A673 (cell line): ENCODE results near the gene NSL1. TPM values are rescaled to one million over a fixed set of nuclear protein-coding genes. Genes with fewer than 3 reads are reported as not detected.

Experiments used
- BruUV-seq: library from RNA; stranded (reverse); fragments of 400-500 nt; replicated peaks from 2 replicates; lab custom pipeline; 2021; lab: Mats Ljungman, UMichigan
- CTCF ChIA-PET: fragments of 300-600 bp; sonication (Branson Sonifier 250); formaldehyde crosslinking; loops from one replicate; lab custom pipeline; 2022; ENCODE audit warnings: antibody characterized with exemption; lab: Charles Lee
- POLR2A ChIA-PET: fragments of 300-600 bp; sonication (Branson Sonifier 250); formaldehyde crosslinking; loops from one replicate; lab custom pipeline; 2022; ENCODE audit warnings: antibody characterized with exemption; ENCODE audit not compliant: low non-redundant PET; lab: Charles Lee
- DNase-seq: peaks from one replicate; pipeline ENCODE4 v3.0.0-alpha.2; 2015; ENCODE audit warnings: low spot score
- H3K27ac ChIP-seq: fragments of 200-600 bp; sonication (generic); 2 replicates; pipeline ENCODE4 v1.5.1; 2016; ENCODE audit warnings: mixed run types, low read depth, mild to moderate bottlenecking, mixed read lengths, antibody characterized with exemption, low read length; ENCODE audit not compliant: poor library complexity, severe bottlenecking
- H3K27me3 ChIP-seq: fragments of 200-600 bp; sonication (generic); replicated peaks from 2 replicates; pipeline ENCODE4 v1.6.1; 2017; ENCODE audit warnings: mixed run types, low read depth, mild to moderate bottlenecking, mixed read lengths, antibody characterized with exemption, low read length; ENCODE audit not compliant: insufficient read depth, poor library complexity
- H3K36me3 ChIP-seq: fragments of 200-600 bp; sonication (generic); 2 replicates; pipeline ENCODE4 v1.6.1; 2016; ENCODE audit warnings: mixed run types, mild to moderate bottlenecking, mixed read lengths, antibody characterized with exemption, low read length; ENCODE audit not compliant: insufficient read depth, poor library complexity, severe bottlenecking
- H3K4me1 ChIP-seq: fragments of 200-600 bp; sonication (generic); 2 replicates; pipeline ENCODE4 v1.6.1; 2017; ENCODE audit warnings: mixed run types, mild to moderate bottlenecking, mixed read lengths, antibody characterized with exemption, low read length; ENCODE audit not compliant: insufficient read depth, poor library complexity, severe bottlenecking
- H3K4me3 ChIP-seq: fragments of 200-600 bp; sonication (generic); 2 replicates; pipeline ENCODE4 v1.5.1; 2016; ENCODE audit warnings: low read depth, mixed run types, mild to moderate bottlenecking, mixed read lengths, low read length; ENCODE audit not compliant: poor library complexity, severe bottlenecking
- H3K9me3 ChIP-seq: fragments of 200-600 bp; sonication (generic); 2 replicates; pipeline ENCODE4 v1.6.1; 2016; ENCODE audit warnings: mixed run types, low read depth, mild to moderate bottlenecking, mixed read lengths, antibody characterized with exemption, low read length; ENCODE audit not compliant: poor library complexity, severe bottlenecking
- EZH2 ChIP-seq: fragments of 200-600 bp; sonication (generic); IDR thresholded peaks from 2 replicates; pipeline ENCODE4 v1.6.1; 2017; ENCODE audit warnings: borderline replicate concordance, low read depth, mild to moderate bottlenecking, mixed read lengths, antibody characterized with exemption, low read length; ENCODE audit not compliant: poor library complexity, severe bottlenecking
- intact Hi-C: fragments of 100-400 bp; cut with micrococcal nuclease; formaldehyde crosslinking; loops from one replicate; pipeline ENCODE4 v1.10.0; 2022; ENCODE audit not compliant: unreplicated experiment
- total RNA-seq: library from RNA; stranded (reverse); gene quantifications from 2 replicates; pipeline ENCODE4 v1.2.3, GENCODE V29; 2021
- TF ChIP-seq, protein P1 (sequence below): fragments of 300-800, 200-600 bp; sonication (generic); conservative IDR thresholded peaks from 2 replicates; pipeline ENCODE4 v1.5.1; 2017; ENCODE audit warnings: low read depth, mild to moderate bottlenecking, antibody characterized with exemption, low read length, moderate library complexity, mixed read lengths

The NSL1 gene
- total RNA-seq, 1 experiment from 2014 or later = 48.5 TPM

DNA sequence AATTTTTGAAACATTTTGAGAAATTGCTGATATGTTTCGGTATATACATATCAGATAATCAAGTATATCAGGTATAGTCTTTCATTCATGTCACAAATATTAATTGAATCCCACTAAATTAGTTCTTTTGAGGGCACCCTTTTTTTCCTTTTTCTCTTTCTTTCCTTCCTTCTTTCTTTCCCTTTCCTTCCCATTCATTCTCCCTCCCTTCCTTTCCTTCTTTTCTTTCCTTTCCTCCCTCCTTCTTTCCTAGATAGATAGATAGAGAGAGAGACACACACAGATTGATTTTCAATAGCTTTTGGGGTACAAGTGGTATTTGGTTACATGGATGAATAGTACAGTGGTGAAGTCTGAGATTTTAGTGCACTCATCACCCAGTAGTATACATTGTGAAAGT lies 5.7 kb downstream of the NSL1 start:
- POLR2A ChIA-PET = no interaction called here

DNA sequence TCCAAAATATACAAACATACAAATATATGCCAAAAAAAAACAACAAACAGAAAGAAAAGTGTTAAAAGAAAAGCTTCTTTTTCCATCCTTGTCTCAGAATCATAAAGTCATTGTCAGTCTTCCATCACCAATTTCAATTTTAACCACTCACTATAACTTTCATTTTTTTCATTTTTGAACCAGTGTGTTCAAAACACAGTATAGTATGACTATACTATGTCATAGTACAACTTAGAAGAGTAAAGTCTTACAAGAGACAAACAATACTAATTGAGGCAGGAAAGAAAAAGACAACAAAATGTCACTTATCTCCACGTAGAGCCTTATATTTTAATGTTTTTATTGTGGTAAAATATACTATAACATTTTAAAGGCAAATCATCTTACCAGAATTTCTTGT lies 7.6 kb downstream of the NSL1 start:
- Histone ChIP-seq H3K36me3 (peaks cover 51% of the 10 kb centered on the region), H3K4me1 (no peaks in the 10 kb centered on the region), H3K27ac (no peak overlapping the region), H3K27me3 (no peaks in the 10 kb centered on the region), H3K4me3 (no peak overlapping the region), H3K9me3 (no peaks in the 10 kb centered on the region)
- POLR2A ChIA-PET = no interaction called here
- no peak for DNase-seq
- intact Hi-C loops = loop anchor here (2.0 to 5.0 kb wide), 2 partner anchors 307 to 327 kb away; no protein-coding TSS in a partner anchor
- no TSS peak for BruUV-seq
- no peak for TF ChIP-seq EZH2
- TF ChIP-seq, protein P1, sequence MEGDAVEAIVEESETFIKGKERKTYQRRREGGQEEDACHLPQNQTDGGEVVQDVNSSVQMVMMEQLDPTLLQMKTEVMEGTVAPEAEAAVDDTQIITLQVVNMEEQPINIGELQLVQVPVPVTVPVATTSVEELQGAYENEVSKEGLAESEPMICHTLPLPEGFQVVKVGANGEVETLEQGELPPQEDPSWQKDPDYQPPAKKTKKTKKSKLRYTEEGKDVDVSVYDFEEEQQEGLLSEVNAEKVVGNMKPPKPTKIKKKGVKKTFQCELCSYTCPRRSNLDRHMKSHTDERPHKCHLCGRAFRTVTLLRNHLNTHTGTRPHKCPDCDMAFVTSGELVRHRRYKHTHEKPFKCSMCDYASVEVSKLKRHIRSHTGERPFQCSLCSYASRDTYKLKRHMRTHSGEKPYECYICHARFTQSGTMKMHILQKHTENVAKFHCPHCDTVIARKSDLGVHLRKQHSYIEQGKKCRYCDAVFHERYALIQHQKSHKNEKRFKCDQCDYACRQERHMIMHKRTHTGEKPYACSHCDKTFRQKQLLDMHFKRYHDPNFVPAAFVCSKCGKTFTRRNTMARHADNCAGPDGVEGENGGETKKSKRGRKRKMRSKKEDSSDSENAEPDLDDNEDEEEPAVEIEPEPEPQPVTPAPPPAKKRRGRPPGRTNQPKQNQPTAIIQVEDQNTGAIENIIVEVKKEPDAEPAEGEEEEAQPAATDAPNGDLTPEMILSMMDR = no peak
- CTCF ChIA-PET = no interaction called here

More for the DNA sequence above, 5.7 kb downstream of the NSL1 start:
- H3K4me3 ChIP-seq = no peak overlapping the region
- no peak for DNase-seq
- H3K27me3 ChIP-seq = no peaks in the 10 kb centered on the region
- no peak overlapping the region for H3K27ac ChIP-seq
- H3K4me1 ChIP-seq = no peaks in the 10 kb centered on the region
- BruUV-seq = no TSS peak
- intact Hi-C loops = no loop called here
- no peak for TF ChIP-seq EZH2
- TF ChIP-seq, protein P1 = no peak
- CTCF ChIA-PET = no interaction called here
- peaks cover 51% of the 10 kb centered on the region for H3K36me3 ChIP-seq
- no peaks in the 10 kb centered on the region for H3K9me3 ChIP-seq

DNA sequence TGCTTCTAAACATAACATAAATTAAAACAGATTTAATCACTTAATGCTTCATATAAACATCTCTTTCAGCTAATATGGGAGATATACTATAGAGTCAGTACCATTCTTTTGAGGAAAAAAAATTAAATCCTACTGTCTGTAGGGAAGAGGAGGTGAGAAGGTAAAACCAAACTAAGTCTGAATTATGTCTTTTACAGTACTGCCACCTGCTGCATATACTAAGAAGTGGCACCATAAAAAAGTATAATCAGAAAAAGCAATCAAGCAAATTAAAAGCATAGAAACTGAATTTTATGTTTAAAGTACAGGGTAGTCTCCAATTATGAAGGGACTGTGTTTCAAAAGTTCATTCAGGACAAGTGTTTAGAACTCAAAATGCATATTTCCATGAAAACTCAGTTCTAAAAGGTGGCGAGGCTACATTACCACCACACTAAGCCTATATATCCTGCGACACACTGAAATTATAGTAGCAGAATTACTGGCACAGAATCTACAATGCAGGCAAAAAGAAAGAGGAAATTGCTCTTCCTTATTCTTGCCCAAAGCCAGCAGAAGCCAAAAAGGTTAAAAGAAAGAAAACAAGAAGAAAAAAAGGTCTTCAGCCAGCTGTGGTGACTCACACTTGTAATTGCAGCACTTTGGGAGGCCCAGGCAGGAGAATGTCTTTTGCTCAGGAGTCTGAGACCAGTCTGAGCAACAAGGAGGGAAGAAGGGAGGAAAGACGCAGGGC lies 9.0 kb downstream of the NSL1 start:
- TF ChIP-seq, protein P1 = peak; percentile 68
- no peak for TF ChIP-seq EZH2
- intact Hi-C loops = loop anchor here (1.0 to 5.0 kb wide), 3 partner anchors 117 to 325 kb away; no protein-coding TSS in a partner anchor

More for the DNA sequence above, 9.0 kb downstream of the NSL1 start:
- ChIA-PET CTCF (interaction anchor here (0.7 to 1.6 kb wide), 3 partner anchors 33 to 306 kb away, joined by 3 to 7 read pairs (median 3); no protein-coding TSS in a partner anchor), POLR2A (no interaction called here)
- H3K9me3 ChIP-seq = no peaks in the 10 kb centered on the region
- BruUV-seq = no TSS peak
- DNase-seq = peak; percentile 45
- no peak overlapping the region for H3K27ac ChIP-seq
- peaks cover 51% of the 10 kb centered on the region for H3K36me3 ChIP-seq
- H3K4me3 ChIP-seq = no peak overlapping the region
- no peaks in the 10 kb centered on the region for H3K4me1 ChIP-seq
- H3K27me3 ChIP-seq = no peaks in the 10 kb centered on the region
